ENCODE results near the gene BRIP1. TPM values are rescaled to one million over a fixed set of nuclear protein-coding genes. Genes with fewer than 3 reads are reported as not detected.
A peak's percentile ranks its signal among the peaks of the same experiment; 100 is the strongest.

The BRIP1 gene
- total RNA-seq, 1 donor from 2014 or later, result 17.2 TPM

- no peak overlapping the region for H3K4me3 Mint-ChIP-seq
- no peak for DNase-seq
- H3K9me3 Mint-ChIP-seq, result no peaks in the 10 kb centered on the region
- H3K4me1 Mint-ChIP-seq, result no peaks in the 10 kb centered on the region
- no peaks in the 10 kb centered on the region for H3K36me3 Mint-ChIP-seq (ENCODE audit: low read depth)
- intact Hi-C loops (cut with micrococcal nuclease), result no loop called here
- no peak overlapping the region for H3K27ac Mint-ChIP-seq
- peaks cover 37% of the 10 kb centered on the region for H3K27me3 Mint-ChIP-seq
Measured at GRCh38 chr17:61642768-61643167, 220.6 kb downstream of the BRIP1 start.

DNA sequence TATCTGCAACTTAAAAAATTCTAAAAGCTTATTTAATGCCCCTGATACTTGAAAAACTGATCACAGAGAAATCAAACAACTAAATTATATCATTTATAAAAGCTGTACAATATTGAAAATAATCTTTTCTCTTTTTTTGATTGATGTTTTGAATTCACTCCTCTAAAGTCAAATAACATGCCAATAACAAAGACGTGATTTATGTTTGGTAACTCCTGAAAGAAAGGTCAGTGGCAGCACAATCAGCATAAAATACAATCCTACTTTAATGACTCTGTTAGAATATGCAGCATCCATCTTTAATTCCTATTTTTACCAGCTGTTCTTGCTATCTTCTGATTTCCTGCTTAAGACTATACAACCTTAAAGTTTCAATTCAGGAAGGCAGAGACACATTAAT lies 221.6 kb downstream of the BRIP1 start:
- Mint-ChIP-seq H3K4me1 (no peaks in the 10 kb centered on the region), H3K27ac (no peak overlapping the region), H3K36me3 (ENCODE audit: low read depth) (no peaks in the 10 kb centered on the region), H3K9me3 (no peaks in the 10 kb centered on the region), H3K4me3 (no peak overlapping the region), H3K27me3 (peaks cover 41% of the 10 kb centered on the region)
- DNase-seq, result no peak
- intact Hi-C loops (cut with micrococcal nuclease), result no loop called here

GRCh38 chr17:61641084-61641483 lies 222.2 kb downstream of the BRIP1 start:
- no peak for DNase-seq
- H3K9me3 Mint-ChIP-seq, result no peaks in the 10 kb centered on the region
- H3K4me1 Mint-ChIP-seq, result no peaks in the 10 kb centered on the region
- no peak overlapping the region for H3K27ac Mint-ChIP-seq
- intact Hi-C loops (cut with micrococcal nuclease), result no loop called here
- no peaks in the 10 kb centered on the region for H3K36me3 Mint-ChIP-seq (ENCODE audit: low read depth)
- H3K4me3 Mint-ChIP-seq, result no peak overlapping the region
- H3K27me3 Mint-ChIP-seq, result peaks cover 42% of the 10 kb centered on the region

- Mint-ChIP-seq H3K9me3 (no peaks in the 10 kb centered on the region), H3K4me1 (no peaks in the 10 kb centered on the region), H3K27me3 (peaks cover 42% of the 10 kb centered on the region), H3K36me3 (ENCODE audit: low read depth) (no peaks in the 10 kb centered on the region), H3K4me3 (no peak overlapping the region), H3K27ac (no peak overlapping the region)
- intact Hi-C loops (cut with micrococcal nuclease), result no loop called here
- DNase-seq, result no peak
Measured at GRCh38 chr17:61639818-61640217, 223.5 kb downstream of the BRIP1 start.

GRCh38 chr17:61638087-61638486 lies 225.2 kb downstream of the BRIP1 start:
- intact Hi-C loops (cut with micrococcal nuclease), result no loop called here
- DNase-seq, result no peak
- Mint-ChIP-seq H3K36me3 (ENCODE audit: low read depth) (no peaks in the 10 kb centered on the region), H3K27me3 (peaks cover 48% of the 10 kb centered on the region), H3K27ac (no peak overlapping the region), H3K9me3 (no peaks in the 10 kb centered on the region), H3K4me3 (no peak overlapping the region), H3K4me1 (no peaks in the 10 kb centered on the region)

GRCh38 chr17:61635913-61636432 lies 227.4 kb downstream of the BRIP1 start:
- Mint-ChIP-seq H3K27me3 (peaks cover 60% of the 10 kb centered on the region), H3K27ac (no peak overlapping the region), H3K36me3 (ENCODE audit: low read depth) (no peaks in the 10 kb centered on the region), H3K4me1 (no peaks in the 10 kb centered on the region), H3K4me3 (no peak overlapping the region), H3K9me3 (no peaks in the 10 kb centered on the region)
- peak; percentile 88 for DNase-seq
- intact Hi-C loops (cut with micrococcal nuclease), result loop anchor here (1.0 to 2.0 kb wide), 3 partner anchors 201 to 473 kb away; no protein-coding TSS in a partner anchor

DNA sequence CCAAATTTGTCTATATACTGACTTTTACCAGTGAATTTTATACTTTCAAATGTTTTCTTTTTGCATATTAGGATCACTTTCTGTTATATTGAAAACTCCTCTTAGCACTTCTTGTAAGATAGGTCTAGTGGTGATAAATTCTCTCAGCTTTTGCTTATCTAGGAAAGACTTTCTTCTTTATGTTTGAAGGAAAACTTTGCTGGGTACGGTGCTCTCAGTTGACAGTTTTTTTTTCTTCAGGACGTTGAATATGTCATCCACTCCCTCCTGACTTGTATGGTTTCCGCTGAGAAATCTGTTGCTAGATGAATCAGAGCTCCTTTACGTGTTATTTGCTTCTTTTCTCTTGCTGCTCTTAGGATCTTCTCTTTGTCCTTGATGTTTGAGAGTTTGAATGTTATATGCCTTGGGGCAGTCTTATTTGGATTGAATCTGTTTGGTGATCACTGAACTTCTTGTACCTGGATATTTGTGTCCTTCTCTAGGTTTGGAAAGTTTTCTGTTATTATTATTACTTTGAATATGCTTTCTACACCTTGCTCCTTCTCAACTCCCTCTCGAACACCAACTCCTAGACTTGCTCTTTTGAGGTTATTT lies 228.3 kb downstream of the BRIP1 start:
- Mint-ChIP-seq H3K27me3 (peaks cover 67% of the 10 kb centered on the region), H3K4me3 (no peak overlapping the region), H3K36me3 (ENCODE audit: low read depth) (no peaks in the 10 kb centered on the region), H3K9me3 (no peaks in the 10 kb centered on the region), H3K27ac (no peak overlapping the region), H3K4me1 (no peaks in the 10 kb centered on the region)
- intact Hi-C loops (cut with micrococcal nuclease), result no loop called here
- DNase-seq, result no peak

- Mint-ChIP-seq H3K27ac (no peak overlapping the region), H3K27me3 (peaks cover 63% of the 10 kb centered on the region), H3K4me1 (no peaks in the 10 kb centered on the region), H3K4me3 (no peak overlapping the region), H3K36me3 (ENCODE audit: low read depth) (no peaks in the 10 kb centered on the region), H3K9me3 (no peaks in the 10 kb centered on the region)
- intact Hi-C loops (cut with micrococcal nuclease), result no loop called here
- no peak for DNase-seq
Measured at GRCh38 chr17:61634011-61634539, 229.3 kb downstream of the BRIP1 start.

- intact Hi-C loops (cut with micrococcal nuclease), result no loop called here
- Mint-ChIP-seq H3K36me3 (ENCODE audit: low read depth) (no peaks in the 10 kb centered on the region), H3K4me3 (no peak overlapping the region), H3K27me3 (peaks cover 54% of the 10 kb centered on the region), H3K27ac (no peak overlapping the region), H3K4me1 (no peaks in the 10 kb centered on the region), H3K9me3 (no peaks in the 10 kb centered on the region)
- DNase-seq, result no peak
Measured at GRCh38 chr17:61632826-61633225, 230.5 kb downstream of the BRIP1 start.

DNA sequence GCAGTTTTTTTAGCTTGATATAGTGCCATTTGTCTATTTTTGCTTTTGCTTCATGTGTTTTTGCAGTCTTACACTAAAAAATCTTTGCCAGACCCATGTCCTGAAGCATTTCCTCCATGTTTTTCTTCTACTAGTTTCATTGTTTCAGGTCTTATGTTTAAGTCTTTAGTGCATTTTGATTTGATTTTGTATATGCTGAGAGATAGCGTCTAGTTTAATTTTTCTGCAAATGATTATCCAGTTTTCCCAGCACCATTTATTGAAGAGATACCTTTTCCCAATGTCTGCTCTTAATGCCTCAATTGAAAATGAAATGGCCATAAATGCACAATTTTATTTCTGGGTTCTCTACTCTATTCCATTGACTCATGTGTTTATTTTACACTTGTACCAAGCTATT lies 231.5 kb downstream of the BRIP1 start:
- no peak for DNase-seq
- intact Hi-C loops (cut with micrococcal nuclease), result no loop called here

More for the DNA sequence above, 231.5 kb downstream of the BRIP1 start:
- H3K27me3 Mint-ChIP-seq, result peaks cover 51% of the 10 kb centered on the region
- H3K27ac Mint-ChIP-seq, result no peak overlapping the region
- H3K4me1 Mint-ChIP-seq, result no peaks in the 10 kb centered on the region
- no peaks in the 10 kb centered on the region for H3K36me3 Mint-ChIP-seq (ENCODE audit: low read depth)
- H3K9me3 Mint-ChIP-seq, result no peaks in the 10 kb centered on the region
- no peak overlapping the region for H3K4me3 Mint-ChIP-seq

Other genes starting within 250 kb of the BRIP1 start
- 29.5 and 29.9 TPM in 2 replicates for gene INTS2, start 64.5 kb upstream of the BRIP1 start, total RNA-seq
- 60.1 and 63.4 TPM in 2 replicates for gene MED13, start 201.8 kb upstream of the BRIP1 start, total RNA-seq

Data from activated CD4-positive, alpha-beta T cell treated with anti-CD3 and anti-CD28 coated beads, Interleukin-2, amount 10 ng/mL, durations not matched to agents 24 days and 14 days (primary cell).